ENCODE data around the gene AFG1L. TPM values are rescaled to one million over a fixed set of nuclear protein-coding genes. Genes with fewer than 3 reads are reported as not detected.

The AFG1L gene
- total RNA-seq, 1 donor from 2014 or later: 13.3 TPM

GRCh38 chr6:108252055-108252454 is 42.8 kb upstream of the AFG1L start:
- intact Hi-C loops (cut with micrococcal nuclease): no loop called here
- no peak for DNase-seq
- peaks cover 4% of the 10 kb centered on the region for H3K36me3 ChIP-seq
- TF ChIP-seq CTCF (IDR thresholded peaks at IDR 0.05; ENCODE audit: borderline replicate concordance): no peak
- no peaks in the 10 kb centered on the region for H3K9me3 ChIP-seq (replicated peaks)
- peaks cover 81% of the 10 kb centered on the region for H3K4me1 ChIP-seq
- H3K4me3 ChIP-seq: no peak overlapping the region
- no peaks in the 10 kb centered on the region for H3K27me3 ChIP-seq (ENCODE audit: low read depth)
- no peak overlapping the region for H3K27ac ChIP-seq (replicated peaks)

- no peaks in the 10 kb centered on the region for H3K27me3 ChIP-seq (ENCODE audit: low read depth)
- H3K36me3 ChIP-seq: peaks cover 4% of the 10 kb centered on the region
- intact Hi-C loops (cut with micrococcal nuclease): no loop called here
- H3K27ac ChIP-seq (replicated peaks): no peak overlapping the region
- no peaks in the 10 kb centered on the region for H3K9me3 ChIP-seq (replicated peaks)
- no peak for TF ChIP-seq CTCF (IDR thresholded peaks at IDR 0.05; ENCODE audit: borderline replicate concordance)
- no peak overlapping the region for H3K4me3 ChIP-seq
- H3K4me1 ChIP-seq: peaks cover 92% of the 10 kb centered on the region
- no peak for DNase-seq
These were observed 41.6 kb upstream of the AFG1L start for GRCh38 chr6:108253241-108253640.

GRCh38 chr6:108254433-108255410 is 40.1 kb upstream of the AFG1L start:
- intact Hi-C loops (cut with micrococcal nuclease): no loop called here
- Histone ChIP-seq H3K36me3 (peaks cover 4% of the 10 kb centered on the region), H3K27ac (replicated peaks) (no peak overlapping the region), H3K4me1 (peaks cover 94% of the 10 kb centered on the region), H3K4me3 (no peak overlapping the region), H3K9me3 (replicated peaks) (no peaks in the 10 kb centered on the region), H3K27me3 (ENCODE audit: low read depth) (no peaks in the 10 kb centered on the region)
- DNase-seq: no peak
- TF ChIP-seq CTCF (IDR thresholded peaks at IDR 0.05; ENCODE audit: borderline replicate concordance): no peak

- H3K4me3 ChIP-seq: peak overlapping the region; percentile 82
- peaks cover 4% of the 10 kb centered on the region for H3K36me3 ChIP-seq
- DNase-seq: peak; percentile 32
- no peak for TF ChIP-seq CTCF (IDR thresholded peaks at IDR 0.05; ENCODE audit: borderline replicate concordance)
- H3K9me3 ChIP-seq (replicated peaks): no peaks in the 10 kb centered on the region
- intact Hi-C loops (cut with micrococcal nuclease): no loop called here
- H3K27me3 ChIP-seq (ENCODE audit: low read depth): no peaks in the 10 kb centered on the region
- H3K27ac ChIP-seq (replicated peaks): peak overlapping the region; percentile 96
- peaks cover 67% of the 10 kb centered on the region for H3K4me1 ChIP-seq
These were observed 34.6 kb upstream of the AFG1L start for GRCh38 chr6:108260126-108260808.

GRCh38 chr6:108260809-108261569 is 33.9 kb upstream of the AFG1L start, which contains the start of gene SNX3:
SNX3 (minus strand) TSS chr6:108261040; CDS start chr6:108260921, 119 bp downstream.
- H3K36me3 ChIP-seq: peaks cover 3% of the 10 kb centered on the region
- intact Hi-C loops (cut with micrococcal nuclease): no loop called here
- no peaks in the 10 kb centered on the region for H3K27me3 ChIP-seq (ENCODE audit: low read depth)
- H3K4me1 ChIP-seq: peaks cover 60% of the 10 kb centered on the region
- TF ChIP-seq CTCF (IDR thresholded peaks at IDR 0.05; ENCODE audit: borderline replicate concordance): peak; percentile 25
- no peaks in the 10 kb centered on the region for H3K9me3 ChIP-seq (replicated peaks)
- peak within 1 kb of the TSS; percentile 82 for H3K4me3 ChIP-seq
- DNase-seq: peak; percentile 96
- peak within 1 kb of the TSS; percentile 96 for H3K27ac ChIP-seq (replicated peaks)
